ENCODE results near the gene ANKRD6.

ANKRD6 gene

DNA sequence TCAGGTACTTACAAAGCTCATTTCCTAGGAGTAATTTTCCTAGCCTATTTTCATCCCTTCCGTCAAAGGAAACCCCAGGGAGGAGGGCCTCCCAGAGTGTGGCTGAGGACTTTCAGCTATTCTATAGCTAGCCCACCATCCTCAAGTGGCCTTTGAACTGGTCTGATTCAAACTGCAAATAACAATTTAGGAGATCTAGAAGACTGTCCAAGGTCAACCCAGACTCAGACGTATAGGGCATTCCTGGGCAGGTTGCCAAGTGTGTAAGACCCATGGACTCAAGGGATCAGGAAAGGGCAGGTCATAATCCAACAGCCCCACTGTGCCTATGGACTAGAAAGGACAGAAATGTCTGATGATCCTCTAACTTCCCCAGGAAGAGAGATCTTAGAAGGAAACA lies 18.7 kb upstream of the ANKRD6 start:
- DNase-seq, result no peak

DNA sequence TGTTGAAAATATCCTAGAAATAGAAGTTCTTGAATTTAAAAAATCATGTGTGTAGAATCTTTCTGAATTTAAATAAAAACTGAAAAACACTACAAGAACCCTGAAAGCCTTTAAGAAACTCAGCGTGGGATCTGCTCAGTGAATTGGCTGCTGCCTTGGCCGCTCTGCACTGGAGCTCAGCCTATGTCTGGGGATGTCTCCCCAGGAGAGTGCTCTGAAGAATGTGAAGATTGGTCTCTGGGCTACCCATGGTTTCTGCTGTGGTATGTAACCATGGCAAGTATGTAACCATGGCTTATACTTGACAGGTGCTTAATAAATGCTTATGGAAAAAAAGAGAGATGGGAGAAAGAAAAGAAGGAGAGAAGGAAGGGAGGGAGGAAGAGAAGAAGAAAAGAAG lies 17.8 kb upstream of the ANKRD6 start:
- DNase-seq, result no peak

GRCh38 chr6:89416796-89417195 lies 16.2 kb upstream of the ANKRD6 start:
- DNase-seq, result no peak

DNA sequence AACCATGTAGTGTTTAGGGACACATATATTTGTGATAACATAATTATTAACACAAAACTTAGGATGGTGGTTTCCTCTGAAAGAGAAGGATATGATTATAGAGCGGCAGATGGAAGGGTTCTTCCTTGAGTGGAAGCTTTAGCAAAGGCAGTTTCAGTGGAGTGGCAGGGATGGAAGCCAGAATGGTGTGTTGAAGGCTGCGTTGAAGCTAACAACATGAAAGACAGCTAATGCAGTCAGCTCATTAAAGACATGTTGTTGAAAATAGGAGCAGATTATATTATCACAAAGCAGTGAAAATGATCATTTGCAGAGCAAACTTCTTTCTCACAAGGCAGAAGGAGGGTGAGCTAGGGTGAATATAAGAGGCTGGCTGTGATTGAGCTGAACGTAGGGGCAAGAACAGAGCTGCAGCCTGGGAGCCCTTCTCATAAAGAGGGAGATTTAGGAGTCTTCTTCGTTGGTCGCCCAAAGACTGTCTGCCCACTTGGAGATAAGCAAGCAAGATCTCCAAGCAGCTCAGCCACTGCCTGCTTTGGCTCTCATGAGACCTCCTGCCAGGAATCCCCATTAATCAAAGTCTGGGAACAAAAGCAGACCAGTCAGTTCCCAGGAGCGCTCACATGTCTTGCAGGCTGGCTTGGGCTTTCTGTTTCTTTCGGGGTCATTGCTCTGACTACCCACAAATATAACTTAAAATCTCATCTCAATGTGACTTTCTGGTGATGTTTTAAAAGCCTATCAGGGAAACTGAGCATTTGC lies 2.6 kb upstream of the ANKRD6 start:
- no peak for DNase-seq

DNA sequence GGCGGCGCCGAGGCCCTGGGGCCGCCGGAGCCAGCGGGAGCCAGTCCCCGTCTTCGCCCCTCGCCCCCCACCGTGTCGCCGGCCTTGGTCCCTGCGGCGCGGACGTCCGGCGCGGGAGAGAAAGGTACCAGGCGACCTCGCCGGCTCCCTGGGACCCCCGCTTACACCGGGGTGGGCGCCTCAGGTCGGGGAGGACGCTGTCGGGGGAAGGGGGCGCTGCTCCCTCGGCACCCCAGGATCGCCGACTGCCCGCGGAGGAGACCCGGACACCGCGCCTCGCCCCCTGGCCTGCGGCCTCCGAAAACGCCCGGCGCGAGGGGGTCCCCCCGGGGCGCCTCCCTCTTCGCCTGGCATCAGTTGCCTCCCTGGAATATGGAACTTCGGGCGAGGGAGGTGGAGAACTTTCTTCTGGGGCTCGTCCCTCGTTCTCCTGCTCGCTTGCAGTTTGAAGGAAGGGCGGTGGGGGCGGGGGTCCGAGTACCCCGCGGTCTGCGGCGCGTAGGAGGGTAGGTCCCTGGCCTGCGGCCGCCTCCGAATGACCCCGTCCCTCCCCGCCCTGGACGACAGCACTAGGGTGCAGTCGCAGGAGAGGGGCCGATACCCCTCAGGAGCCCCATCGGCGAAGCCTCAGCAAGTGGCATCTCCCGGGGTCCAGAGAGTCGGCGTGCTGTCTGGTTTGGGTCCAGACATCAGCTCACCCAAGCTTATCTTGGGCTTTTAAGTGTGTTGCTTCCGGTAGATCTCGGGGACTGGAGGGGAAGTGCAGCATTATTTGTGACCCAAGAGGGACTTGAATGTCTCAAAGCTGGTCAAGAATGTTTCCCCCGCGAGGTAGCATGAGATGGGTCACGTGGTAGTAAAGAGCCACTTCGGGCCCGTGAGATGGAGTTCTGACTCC lies 549 bp downstream of the ANKRD6 start:
- no peak for DNase-seq

- DNase-seq, result no peak
Measured at GRCh38 chr6:89434150-89434499, 1.2 kb downstream of the ANKRD6 start.

DNA sequence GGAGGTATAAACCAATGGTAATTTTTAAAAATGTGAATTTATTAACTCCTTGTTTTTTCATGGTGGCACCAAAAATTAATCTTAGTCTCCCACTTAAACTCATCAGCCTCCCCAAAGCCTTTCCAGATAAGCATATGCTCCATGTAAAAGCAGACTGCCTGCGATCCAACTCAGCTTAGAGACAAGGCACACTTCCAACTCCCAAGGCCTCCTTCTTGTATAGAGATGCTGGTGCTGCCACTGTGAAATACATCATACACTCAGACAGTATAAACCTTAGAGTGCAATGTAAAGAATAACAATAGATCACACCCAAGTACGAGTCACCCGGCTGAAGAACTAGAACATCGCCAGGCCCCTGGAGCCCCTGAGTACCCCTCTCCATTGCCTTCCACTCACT lies 2.0 kb downstream of the ANKRD6 start:
- DNase-seq, result no peak

GRCh38 chr6:89436226-89436625 lies 3.3 kb downstream of the ANKRD6 start:
- DNase-seq, result no peak

GRCh38 chr6:89438248-89438647 lies 5.3 kb downstream of the ANKRD6 start:
- DNase-seq, result no peak

- DNase-seq, result no peak
Measured at GRCh38 chr6:89439014-89439413, 6.1 kb downstream of the ANKRD6 start.

- no peak for DNase-seq
Measured at GRCh38 chr6:89440200-89440599, 7.2 kb downstream of the ANKRD6 start.

DNA sequence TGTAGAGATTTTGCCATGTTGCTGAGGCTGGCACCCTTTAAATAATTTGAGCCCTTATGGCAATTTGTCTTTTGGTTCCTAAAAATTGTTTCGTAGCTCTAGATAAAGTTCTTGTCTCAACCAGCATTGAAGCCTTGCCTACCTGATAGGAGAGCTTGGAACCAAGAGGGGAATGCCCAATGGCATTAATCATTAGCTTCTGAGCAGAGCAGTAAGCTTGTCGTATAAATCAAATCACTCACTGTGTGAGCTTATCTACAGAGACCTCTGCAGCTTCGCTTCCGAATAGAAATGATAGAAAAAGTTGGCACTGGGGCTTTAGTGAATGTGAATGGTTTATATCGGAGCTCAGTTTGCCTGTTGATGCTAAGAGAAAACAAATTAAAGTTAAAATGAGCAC lies 10.7 kb downstream of the ANKRD6 start:
- DNase-seq, result no peak

GRCh38 chr6:89449193-89449592 lies 16.2 kb downstream of the ANKRD6 start:
- no peak for DNase-seq

DNA sequence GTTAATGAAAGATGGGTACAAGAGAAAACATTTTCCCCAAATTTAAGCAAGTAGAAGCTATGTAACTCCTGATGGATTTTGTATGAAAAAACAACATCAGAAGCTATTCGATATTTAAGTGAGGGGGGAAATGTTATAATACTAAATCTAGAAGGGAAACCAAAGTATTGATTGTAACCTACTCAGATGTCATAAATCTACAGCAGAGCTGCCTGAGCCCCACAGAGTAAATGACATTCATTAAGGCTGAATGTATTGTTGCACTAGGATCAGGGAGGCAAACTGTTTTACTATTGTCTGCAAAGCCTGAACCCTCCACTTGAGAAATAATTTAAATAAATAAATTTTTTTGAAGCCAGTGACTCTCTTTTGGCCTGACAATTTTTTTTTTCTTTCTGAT lies 19.3 kb downstream of the ANKRD6 start:
- no peak for DNase-seq

DNA sequence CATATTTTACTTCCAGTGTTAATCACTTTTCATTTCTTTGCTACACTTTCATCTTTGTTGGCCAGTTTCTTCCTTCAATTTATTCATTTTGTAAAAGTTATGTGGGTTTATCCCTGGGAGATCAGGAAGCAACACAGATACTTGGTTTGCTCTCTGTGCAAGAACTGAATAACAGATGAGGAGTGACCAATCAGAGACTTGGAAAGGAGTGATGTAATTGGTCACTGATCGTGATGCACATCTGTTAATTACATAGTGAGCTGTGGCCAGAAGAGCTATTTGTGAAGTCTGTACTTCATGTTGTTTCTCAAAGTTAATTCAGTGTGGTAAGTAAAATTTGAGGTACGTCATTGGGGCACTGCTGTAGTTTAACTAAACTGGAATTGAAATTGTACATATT lies 21.3 kb downstream of the ANKRD6 start:
- DNase-seq, result no peak

DNA sequence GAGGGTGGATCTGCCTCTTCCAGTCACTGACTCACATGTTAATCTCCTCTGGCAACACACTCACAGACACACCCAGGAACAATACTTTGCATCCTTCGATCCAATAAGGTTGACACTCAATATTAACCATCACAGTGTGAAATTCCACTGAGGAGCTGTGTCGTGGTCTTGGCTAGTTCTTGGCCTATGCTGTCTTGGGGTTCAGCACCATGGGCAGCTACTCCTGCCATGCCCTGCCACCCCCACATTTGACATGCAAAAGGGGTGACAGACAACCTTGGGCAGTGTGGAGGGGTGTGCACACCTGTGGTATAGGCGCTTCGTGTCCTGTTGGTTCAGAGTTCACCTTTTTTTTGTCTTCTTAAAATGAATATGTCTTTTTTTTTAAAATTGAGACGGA lies 25.8 kb downstream of the ANKRD6 start:
- no peak for DNase-seq

GRCh38 chr6:89459501-89459900 lies 26.5 kb downstream of the ANKRD6 start:
- no peak for DNase-seq

DNA sequence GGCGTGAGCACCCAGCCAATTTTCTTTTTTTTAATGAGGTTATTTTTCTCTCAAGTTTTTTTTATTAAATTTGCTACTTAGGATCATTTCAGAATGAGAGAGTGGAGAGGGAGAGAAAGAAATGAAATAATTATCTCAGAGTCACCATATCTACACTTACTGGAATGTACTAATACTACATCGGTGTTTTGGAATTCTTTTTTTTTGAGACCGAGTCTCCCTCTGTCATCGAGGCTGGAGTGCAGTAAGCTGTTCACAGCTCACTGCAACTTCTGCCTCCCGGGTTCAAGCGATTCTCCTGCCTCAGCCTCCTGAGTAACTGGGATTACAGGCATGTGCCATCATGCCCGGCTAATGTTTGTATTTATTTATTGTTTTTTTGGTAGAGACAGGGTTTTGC lies 27.8 kb downstream of the ANKRD6 start:
- no peak for DNase-seq

DNA sequence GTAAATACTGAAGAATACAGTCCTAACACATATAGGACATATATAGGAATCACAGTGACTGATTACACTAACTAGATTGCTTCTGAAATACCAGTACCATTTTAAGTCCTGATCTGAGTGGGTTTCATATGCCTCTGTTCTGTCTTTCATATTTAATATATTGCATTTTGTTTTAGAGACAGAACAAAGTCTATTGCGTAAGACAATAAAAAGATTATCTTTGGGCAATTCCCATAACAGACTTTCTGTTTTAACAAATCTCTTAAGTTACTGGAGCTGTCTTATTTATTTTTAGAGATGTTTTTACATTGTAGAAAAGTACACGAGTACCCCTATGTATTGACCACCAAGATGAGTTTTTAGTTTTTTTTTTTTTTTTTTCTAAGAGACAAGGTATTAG lies 29.6 kb downstream of the ANKRD6 start:
- no peak for DNase-seq

DNA sequence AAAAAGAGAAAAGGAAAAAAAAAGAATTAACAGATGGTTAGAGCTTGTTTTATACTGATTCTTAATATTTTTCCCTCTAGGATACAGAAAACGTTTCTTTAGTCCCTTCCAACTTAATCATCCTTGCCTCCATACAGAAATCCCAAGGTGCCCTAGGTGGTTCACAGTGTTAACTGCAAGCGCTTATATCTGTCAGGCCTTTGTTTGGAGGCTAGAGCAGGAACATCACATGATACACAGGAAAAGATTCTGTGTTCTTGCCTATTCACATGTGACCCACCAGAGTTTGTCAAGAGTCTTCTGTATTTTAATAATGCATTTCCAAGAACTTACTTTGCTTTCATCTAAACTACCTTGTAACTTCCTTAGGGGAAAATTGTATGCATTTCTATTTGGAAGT lies 31.3 kb downstream of the ANKRD6 start:
- DNase-seq, result no peak

- DNase-seq, result no peak
Measured at GRCh38 chr6:89467437-89467836, 34.5 kb downstream of the ANKRD6 start.

- DNase-seq, result no peak
Measured at GRCh38 chr6:89468998-89469397, 36.0 kb downstream of the ANKRD6 start.

- DNase-seq, result no peak
Measured at GRCh38 chr6:89471287-89471867, 38.4 kb downstream of the ANKRD6 start.

GRCh38 chr6:89475101-89475500 lies 42.1 kb downstream of the ANKRD6 start:
- DNase-seq, result no peak
